Left lung (tissue), 10 donors: ENCODE results near the gene CDK18. TPM values are rescaled to one million over a fixed set of nuclear protein-coding genes. Genes with fewer than 3 reads are reported as not detected.

Source experiments
- ATAC-seq: fragments of 200-7000 bp; cut with Tn5 transposase; one replicate; pipeline ENCODE4 v1.9.1; 2020; ENCODE audit warnings: moderate library complexity
- DNase-seq, 4 donors: peaks; one replicate each; pipeline ENCODE4 v3.0.0-alpha.2; 2013 to 2020
- H3K27ac ChIP-seq, 2 donors: fragments of 200-600 bp; sonication (generic) in 1 of 2; one replicate each; pipeline versions ENCODE4 v1.5.0 to v1.8.0; 2020 to 2021
- H3K27me3 ChIP-seq, 2 donors: fragments of 200-600 bp; sonication (generic) in 1 of 2; one replicate each; pipeline versions ENCODE4 v1.5.0 to v1.8.0; 2020 to 2021
- H3K36me3 ChIP-seq, 2 donors: fragments of 200-600 bp; sonication (generic) in 1 of 2; one replicate each; pipeline versions ENCODE4 v1.5.0 to v1.8.0; 2020 to 2021
- H3K4me1 ChIP-seq, 2 donors: fragments of 200-600 bp; one replicate each; pipeline ENCODE4 v1.8.0; 2021
- H3K4me3 ChIP-seq, 2 donors: fragments of 200-600 bp; sonication (generic) in 1 of 2; one replicate each; pipeline versions ENCODE4 v1.5.0 to v1.8.0; 2020 to 2021; ENCODE audit warnings: mild to moderate bottlenecking in 1 of 2
- H3K9me3 ChIP-seq, 2 donors: fragments of 200-600 bp; sonication (generic) in 1 of 2; one replicate each; pipeline versions ENCODE4 v1.5.0 to v1.8.0; 2020 to 2021
- CTCF ChIP-seq, 2 donors: fragments of 200-600 bp; sonication (generic) in 1 of 2; IDR thresholded peaks; one replicate each; pipeline versions ENCODE4 v1.5.0 to v1.8.0; 2021; ENCODE audit warnings: antibody characterized with exemption in 2 of 2
- intact Hi-C, 2 donors: fragments of 100-400 bp; cut with DNase I; formaldehyde crosslinking; loops; one replicate each; pipeline versions ENCODE4 v1.11.2 to v1.14.2; 2022
- polyA plus RNA-seq, 6 donors: library from polyadenylated mRNA; unstranded; fragments of 120-200 nt; gene quantifications; one replicate each; pipeline ENCODE4 v1.2.1, GENCODE V29; 2013; ENCODE audit not compliant: insufficient read length in 6 of 6
- total RNA-seq, 2 donors: library from RNA; stranded (reverse); fragmentation: NEBNext Ultra II Directional; extraction: Animal tissue kit (Norgen Biotek cat#: 25700); gene quantifications; one replicate each; pipeline ENCODE4 v1.2.1, GENCODE V29; 2021
- donor health status: DM: no; HTN: yes; CAD: no.
- donor health status: DM: no; HTN: no; CAD: no.

Gene CDK18
- total and polyA plus RNA-seq, 8 donors, result 18.5 to 30.1 (median 23.4) TPM

GRCh38 chr1:205534444-205534985, 30.0 kb downstream of the CDK18 start:
- intact Hi-C loops, result no loop called here
- H3K27ac ChIP-seq, result no peak overlapping the region
- H3K9me3 ChIP-seq, result no peaks in the 10 kb centered on the region
- H3K4me1 ChIP-seq, result peaks cover 0 to 30% of the 10 kb centered on the region in 2 donors
- no peaks in the 10 kb centered on the region for H3K27me3 ChIP-seq
- ATAC-seq (no peak), DNase-seq (peak in 1 of 4 donors; percentile 36)
- no peak overlapping the region for H3K4me3 ChIP-seq
- TF ChIP-seq CTCF (IDR thresholded peaks at IDR 0.05), result no peak
- peaks cover 0 to 11% of the 10 kb centered on the region in 2 donors for H3K36me3 ChIP-seq

DNA sequence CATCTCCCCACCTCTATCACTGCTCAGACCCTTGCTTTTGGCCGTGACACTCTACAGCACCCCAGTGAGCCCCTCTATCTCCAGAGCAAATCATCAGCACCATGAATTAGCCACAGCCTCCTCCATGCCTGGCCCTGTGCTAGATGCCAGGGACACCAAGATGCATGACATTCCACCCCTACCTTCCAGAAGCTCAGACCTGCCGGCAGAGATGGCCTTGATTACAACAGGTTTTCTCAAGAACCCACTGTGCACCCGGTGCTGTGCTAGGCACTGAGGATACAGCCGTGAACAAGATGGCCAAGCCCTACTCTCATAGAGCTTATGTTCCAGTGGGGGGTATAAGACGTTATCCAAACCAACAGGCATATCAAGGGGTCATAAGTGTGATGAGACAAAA, 30.6 kb downstream of the CDK18 start:
- no peak for TF ChIP-seq CTCF (IDR thresholded peaks at IDR 0.05)
- DNase-seq (peak in 2 of 4 donors; percentile 13 to 21), ATAC-seq (no peak)
- Histone ChIP-seq H3K9me3 (no peaks in the 10 kb centered on the region), H3K27me3 (no peaks in the 10 kb centered on the region), H3K36me3 (peaks cover 0 to 11% of the 10 kb centered on the region in 2 donors), H3K4me1 (peaks cover 0 to 30% of the 10 kb centered on the region in 2 donors), H3K27ac (no peak overlapping the region), H3K4me3 (no peak overlapping the region)
- intact Hi-C loops, result no loop called here

GRCh38 chr1:205535866-205536758, 31.6 kb downstream of the CDK18 start:
- intact Hi-C loops, result no loop called here
- Histone ChIP-seq H3K36me3 (peaks cover 0 to 11% of the 10 kb centered on the region in 2 donors), H3K4me1 (peaks cover 0 to 30% of the 10 kb centered on the region in 2 donors), H3K27me3 (no peaks in the 10 kb centered on the region), H3K4me3 (no peak overlapping the region), H3K27ac (no peak overlapping the region), H3K9me3 (no peaks in the 10 kb centered on the region)
- ATAC-seq (no peak), DNase-seq (peak in 2 of 4 donors; percentile 23 to 40)
- TF ChIP-seq CTCF (IDR thresholded peaks at IDR 0.05), result no peak

- intact Hi-C loops, result no loop called here
- H3K36me3 ChIP-seq, result peaks cover 0 to 4% of the 10 kb centered on the region in 2 donors
- no peaks in the 10 kb centered on the region for H3K27me3 ChIP-seq
- H3K9me3 ChIP-seq, result no peaks in the 10 kb centered on the region
- no peak overlapping the region for H3K27ac ChIP-seq
- peak; percentile 48 for ATAC-seq
- peak in 2 of 4 donors; percentile 45 to 67 for DNase-seq
- no peak overlapping the region for H3K4me3 ChIP-seq
- no peak for TF ChIP-seq CTCF (IDR thresholded peaks at IDR 0.05)
- peaks cover 0 to 30% of the 10 kb centered on the region in 2 donors for H3K4me1 ChIP-seq
These were observed 32.4 kb downstream of the CDK18 start for GRCh38 chr1:205536759-205537361.
